CD8-positive, alpha-beta memory T cell (primary cell): ENCODE data around the gene EPHX1. TPM values are rescaled to one million over a fixed set of nuclear protein-coding genes. Genes with fewer than 3 reads are reported as not detected.
"Not testable (repeated sequence)": the region's sequence is repeated elsewhere in the genome, so short reads cannot be mapped to it uniquely, and the experiment has no call there.

Experiments used
- CTCF ChIA-PET: fragments of 350-600 bp; sonication (Branson Sonifier 250); formaldehyde crosslinking; loops from one replicate; lab custom pipeline; 2021; ENCODE audit warnings: antibody characterized with exemption; lab: Charles Lee
- POLR2A ChIA-PET: fragments of 350-600 bp; sonication (Branson Sonifier 250); formaldehyde crosslinking; loops from one replicate; lab custom pipeline; 2021; ENCODE audit warnings: antibody characterized with exemption; lab: Charles Lee
- DNase-seq, 5 donors: peaks; one replicate each; pipeline versions ENCODE4 v3.0.0 to v3.0.0-alpha.2; 2020 to 2022; ENCODE audit warnings: mixed read lengths in 1 of 5
- H3K27ac ChIP-seq: one replicate; pipeline ENCODE4 v1.7.0; 2013; ENCODE audit warnings: low read depth, mild to moderate bottlenecking, low read length, moderate library complexity
- H3K27me3 ChIP-seq: 2 replicates; pipeline ENCODE4 v1.7.0; 2013; ENCODE audit warnings: low read length, mild to moderate bottlenecking; ENCODE audit not compliant: insufficient read depth, poor library complexity, severe bottlenecking
- H3K36me3 ChIP-seq: 2 replicates; pipeline ENCODE4 v1.7.0; 2013; ENCODE audit warnings: mild to moderate bottlenecking, low read length, moderate library complexity; ENCODE audit not compliant: insufficient read depth
- H3K4me1 ChIP-seq: 2 replicates; pipeline ENCODE4 v1.7.0; 2013; ENCODE audit warnings: mild to moderate bottlenecking, low read length, moderate library complexity; ENCODE audit not compliant: insufficient read depth
- H3K4me3 ChIP-seq: 2 replicates; pipeline ENCODE4 v1.7.0; 2013; ENCODE audit warnings: mild to moderate bottlenecking, low read length
- H3K9me3 ChIP-seq: 2 replicates; pipeline ENCODE4 v1.7.0; 2013; ENCODE audit warnings: mild to moderate bottlenecking, low read length
- H3K27ac Mint-ChIP-seq, 8 donors: one replicate each; pipeline ENCODE4 v1.8.0; 2020 to 2021; ENCODE audit warnings: mixed read lengths in 8 of 8, mild to moderate bottlenecking in 6 of 8, inconsistent platforms in 3 of 8, moderate library complexity in 3 of 8
- H3K27me3 Mint-ChIP-seq, 2 donors: one replicate each; pipeline ENCODE4 v1.8.0; 2020 to 2021; ENCODE audit warnings: mixed read lengths in 2 of 2, mild to moderate bottlenecking in 1 of 2, moderate library complexity in 1 of 2
- H3K36me3 Mint-ChIP-seq, 3 donors: one replicate each; pipeline ENCODE4 v1.8.0; 2020 to 2021; ENCODE audit warnings: mixed read lengths in 3 of 3, inconsistent platforms in 1 of 3, mild to moderate bottlenecking in 1 of 3
- H3K4me1 Mint-ChIP-seq, 3 donors: one replicate each; pipeline ENCODE4 v1.8.0; 2020 to 2021; ENCODE audit warnings: mixed read lengths in 3 of 3, inconsistent platforms in 1 of 3, mild to moderate bottlenecking in 1 of 3
- H3K4me3 Mint-ChIP-seq, 7 donors: one replicate each; pipeline ENCODE4 v1.8.0; 2020 to 2021; ENCODE audit warnings: mixed read lengths in 7 of 7, mild to moderate bottlenecking in 6 of 7, moderate library complexity in 4 of 7, inconsistent platforms in 2 of 7
- H3K9me3 Mint-ChIP-seq, 5 donors: one replicate each; pipeline ENCODE4 v1.8.0; 2020 to 2022; ENCODE audit warnings: mixed read lengths in 5 of 5, mild to moderate bottlenecking in 3 of 5, moderate library complexity in 2 of 5, inconsistent platforms in 1 of 5
- polyA plus RNA-seq: library from polyadenylated mRNA; unstranded; fragments of 300-500 nt; fragmentation: Illumina TruSeq; gene quantifications from one replicate; pipeline ENCODE4 v1.2.3, GENCODE V29; 2021
- total RNA-seq, 2 experiments: library from RNA; stranded (reverse); gene quantifications; one replicate each; pipeline ENCODE4 v1.2.3, GENCODE V29; 2021

The EPHX1 gene
- total and polyA plus RNA-seq, 3 experiments from 2014 or later, result 1.8 to 3.0 (median 2.2) TPM

DNA sequence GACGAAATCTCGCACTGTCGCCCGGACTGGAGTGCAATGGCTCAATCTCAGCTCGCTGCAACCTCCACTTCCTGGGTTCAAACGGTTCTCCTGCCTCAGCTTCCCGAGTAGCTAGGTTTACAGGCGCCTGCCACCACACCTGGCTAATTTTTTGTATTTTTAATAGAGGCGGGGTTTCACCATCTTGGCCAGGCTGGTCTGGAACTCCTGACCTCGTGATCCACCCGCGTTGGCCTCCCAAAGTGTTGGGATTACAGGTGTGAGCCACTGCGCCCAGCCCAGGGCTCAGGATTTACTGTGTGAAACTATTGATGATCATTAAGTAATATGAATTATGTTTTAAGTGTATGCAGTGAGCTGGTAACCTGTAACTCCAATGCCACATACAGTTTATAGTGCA is 30.8 kb upstream of the EPHX1 start:
- DNase-seq, H3K36me3 ChIP-seq, H3K27me3 Mint-ChIP-seq, H3K9me3 Mint-ChIP-seq, H3K27me3 ChIP-seq, H3K4me3 Mint-ChIP-seq, H3K9me3 ChIP-seq: not testable (repeated sequence)
- Histone ChIP-seq H3K27ac (peak overlapping the region; percentile 99), H3K4me1 (peaks cover 63% of the 10 kb centered on the region), H3K4me3 (peak overlapping the region; percentile 95)
- POLR2A ChIA-PET, result interaction anchor here (0.7 to 3.4 kb wide), 10 partner anchors 15 to 311 kb away, joined by 3 to 32 read pairs (median 8); partner anchors contain the start of genes PYCR2, SDE2 and TMEM63A
- peaks cover 0 to 38% (median 6%) of the 10 kb centered on the region in 3 donors for H3K36me3 Mint-ChIP-seq
- CTCF ChIA-PET, result interaction anchor here (0.7 to 3.1 kb wide), 9 partner anchors 9 to 304 kb away, joined by 3 to 23 read pairs (median 4); partner anchors contain the start of genes EPHX1, SDE2 and TMEM63A
- peaks cover 44 to 61% (median 49%) of the 10 kb centered on the region in 3 donors for H3K4me1 Mint-ChIP-seq
- H3K27ac Mint-ChIP-seq, result peak overlapping the region in 1 of 8 donors; percentile 44

DNA sequence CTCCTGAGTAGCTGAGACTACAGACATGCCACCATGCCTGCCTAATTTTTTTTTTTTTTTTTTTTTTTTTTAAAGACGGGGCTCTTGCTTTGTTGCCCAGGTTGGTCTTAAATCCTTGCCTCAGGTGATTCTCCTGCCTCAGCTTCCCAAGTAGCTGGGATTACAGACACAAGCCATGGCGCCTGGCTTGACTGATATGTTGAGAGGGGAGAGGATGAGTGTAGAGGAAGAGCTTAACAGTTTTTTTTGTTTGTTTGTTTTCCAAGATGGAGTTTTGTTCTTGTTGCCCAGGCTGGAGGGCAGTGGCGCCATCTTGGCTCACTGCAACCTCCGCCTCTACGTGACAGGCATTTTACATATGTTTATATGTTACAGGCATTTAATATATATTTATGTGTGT is 29.8 kb upstream of the EPHX1 start:
- Histone ChIP-seq H3K4me1 (peaks cover 63% of the 10 kb centered on the region), H3K27ac (no peak overlapping the region), H3K27me3 (no peaks in the 10 kb centered on the region), H3K36me3 (peaks cover 8% of the 10 kb centered on the region), H3K4me3 (no peak overlapping the region), H3K9me3 (no peaks in the 10 kb centered on the region)
- ChIA-PET CTCF (interaction anchor here (1.1 to 3.1 kb wide), 3 partner anchors 30 to 102 kb away, joined by 3 to 23 read pairs (median 4); partner anchors contain the start of genes EPHX1 and TMEM63A), POLR2A (interaction anchor here (1.3 to 3.4 kb wide), 3 partner anchors 16 to 101 kb away, joined by 3 to 26 read pairs (median 4); partner anchors contain the start of gene TMEM63A)
- H3K36me3 Mint-ChIP-seq, result peaks cover 0 to 45% (median 3%) of the 10 kb centered on the region in 3 donors
- no peaks in the 10 kb centered on the region for H3K27me3 Mint-ChIP-seq
- peaks cover 44 to 55% (median 49%) of the 10 kb centered on the region in 3 donors for H3K4me1 Mint-ChIP-seq
- peak overlapping the region in 7 of 8 donors; percentile 48 to 94 (median 66) for H3K27ac Mint-ChIP-seq
- H3K9me3 Mint-ChIP-seq, result no peaks in the 10 kb centered on the region
- no peak for DNase-seq
- peak overlapping the region in 4 of 7 donors; percentile 55 to 69 (median 63) for H3K4me3 Mint-ChIP-seq

DNA sequence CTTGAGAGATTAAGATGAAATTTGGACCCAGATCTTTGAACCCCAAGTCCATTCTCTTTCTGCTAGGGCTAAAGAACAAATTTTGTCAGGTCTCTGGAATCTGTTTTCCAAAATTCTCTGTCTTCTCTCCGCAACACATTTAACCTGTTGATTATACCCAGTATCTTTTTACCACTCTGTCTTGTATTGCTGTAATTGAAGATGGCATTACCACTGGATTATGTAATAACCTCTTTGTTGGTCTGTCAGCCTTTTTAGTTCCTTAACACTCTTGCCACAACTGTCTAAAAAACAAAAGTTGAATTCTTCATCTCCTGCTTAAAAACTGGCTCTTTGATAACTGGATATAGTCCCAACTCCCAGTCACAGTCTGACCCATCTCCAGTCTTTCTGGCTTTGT is 29.3 kb upstream of the EPHX1 start:
- Histone ChIP-seq H3K27me3 (no peaks in the 10 kb centered on the region), H3K4me1 (peaks cover 63% of the 10 kb centered on the region), H3K36me3 (peaks cover 9% of the 10 kb centered on the region), H3K9me3 (no peaks in the 10 kb centered on the region), H3K27ac (no peak overlapping the region), H3K4me3 (no peak overlapping the region)
- ChIA-PET CTCF (no interaction called here), POLR2A (no interaction called here)
- H3K27me3 Mint-ChIP-seq, result no peaks in the 10 kb centered on the region
- no peak for DNase-seq
- peaks cover 44 to 55% (median 49%) of the 10 kb centered on the region in 3 donors for H3K4me1 Mint-ChIP-seq
- peak overlapping the region; percentile 33 to 94 (median 70) for H3K27ac Mint-ChIP-seq
- H3K9me3 Mint-ChIP-seq, result no peaks in the 10 kb centered on the region
- H3K4me3 Mint-ChIP-seq, result peak overlapping the region; percentile 7 to 89 (median 48)
- H3K36me3 Mint-ChIP-seq, result peaks cover 0 to 49% (median 3%) of the 10 kb centered on the region in 3 donors

DNA sequence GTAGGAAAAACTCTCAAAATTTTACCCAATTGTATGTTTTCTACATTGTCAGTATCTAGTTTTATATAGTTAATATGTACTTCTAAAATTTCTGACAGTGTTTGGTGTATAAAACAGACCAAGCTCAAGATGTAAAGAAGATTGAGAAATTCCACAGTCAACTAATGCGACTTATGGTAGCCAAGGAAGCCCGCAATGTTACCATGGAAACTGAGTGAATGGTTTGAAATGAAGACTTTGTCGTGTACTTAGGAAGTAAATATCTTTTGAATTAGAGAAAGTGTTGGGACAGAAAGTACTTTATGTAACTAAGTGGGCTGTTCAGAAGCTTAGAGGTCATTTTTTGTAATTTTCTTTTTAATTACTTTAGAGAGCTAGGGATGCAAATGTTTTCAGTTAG is 20.8 kb upstream of the EPHX1 start:
- H3K4me3 ChIP-seq, DNase-seq, H3K4me1 ChIP-seq, H3K27me3 Mint-ChIP-seq, H3K27ac Mint-ChIP-seq, H3K27me3 ChIP-seq, H3K27ac ChIP-seq, H3K9me3 Mint-ChIP-seq, POLR2A ChIA-PET, H3K4me3 Mint-ChIP-seq, H3K9me3 ChIP-seq: not testable (repeated sequence)
- H3K4me1 Mint-ChIP-seq, result peaks cover 7 to 23% (median 23%) of the 10 kb centered on the region in 3 donors
- H3K36me3 Mint-ChIP-seq, result peaks cover 16 to 76% (median 31%) of the 10 kb centered on the region in 3 donors
- CTCF ChIA-PET, result interaction anchor here (1.8 kb wide), 1 partner anchor 11 kb away, joined by 14 read pairs; the partner anchor contains the start of gene SRP9
- peaks cover 25% of the 10 kb centered on the region for H3K36me3 ChIP-seq

DNA sequence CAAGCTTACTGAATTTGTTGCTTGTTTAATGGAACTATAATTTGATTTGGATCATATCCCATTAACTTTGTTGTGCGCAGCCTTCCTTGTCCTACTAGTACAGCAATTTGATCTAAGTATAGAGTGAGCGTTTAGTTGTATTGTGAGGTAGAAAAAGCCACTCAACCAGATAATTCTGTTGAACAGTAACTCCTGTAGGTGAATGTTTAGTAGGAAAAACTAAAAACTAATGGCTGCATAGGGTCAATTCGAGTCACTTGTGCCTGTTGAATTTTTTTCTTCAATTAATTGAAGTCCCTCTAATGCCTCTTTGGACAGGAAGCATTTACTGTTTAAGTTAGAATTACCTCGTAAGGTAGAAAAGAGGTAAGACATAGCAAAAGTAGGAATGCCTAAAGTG is 15.0 kb upstream of the EPHX1 start:
- ChIA-PET CTCF (no interaction called here), POLR2A (no interaction called here)
- H3K36me3 ChIP-seq, result no peaks in the 10 kb centered on the region
- Mint-ChIP-seq H3K4me1 (peaks cover 0 to 4% (median 0%) of the 10 kb centered on the region in 3 donors), H3K4me3 (no peak overlapping the region), H3K27me3 (no peaks in the 10 kb centered on the region), H3K27ac (peak overlapping the region in 1 of 8 donors; percentile 54), H3K9me3 (no peaks in the 10 kb centered on the region), H3K36me3 (peaks cover 8 to 46% (median 24%) of the 10 kb centered on the region in 3 donors)
- no peak for DNase-seq
- H3K4me1 ChIP-seq, result no peaks in the 10 kb centered on the region
- H3K27ac ChIP-seq, result no peak overlapping the region
- no peaks in the 10 kb centered on the region for H3K27me3 ChIP-seq
- no peaks in the 10 kb centered on the region for H3K9me3 ChIP-seq
- no peak overlapping the region for H3K4me3 ChIP-seq

DNA sequence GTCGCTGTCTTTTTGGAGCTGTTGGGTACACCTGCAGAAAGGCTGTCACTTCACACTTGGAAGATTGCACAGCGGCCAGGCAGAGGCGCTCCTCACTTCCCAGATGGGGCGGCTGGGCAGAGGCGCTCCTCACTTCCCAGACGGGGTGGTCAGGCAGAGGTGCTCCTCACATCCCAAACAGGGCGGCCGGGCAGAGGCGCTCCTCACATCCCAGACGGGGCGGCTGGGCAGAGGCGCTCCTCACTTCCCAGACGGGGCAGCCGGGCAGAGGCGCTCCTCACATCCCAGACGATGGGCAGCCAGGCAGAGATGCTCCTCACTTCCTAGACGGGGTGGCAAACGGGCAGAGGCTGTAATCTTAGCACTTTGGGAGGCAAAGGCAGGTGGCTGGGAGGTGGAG is 13.8 kb upstream of the EPHX1 start:
- H3K27me3 Mint-ChIP-seq, result not testable (repeated sequence)
- CTCF ChIA-PET, result interaction anchor here (1.1 kb wide), 1 partner anchor 18 kb away, joined by 4 read pairs; the partner anchor contains the start of gene SRP9

DNA sequence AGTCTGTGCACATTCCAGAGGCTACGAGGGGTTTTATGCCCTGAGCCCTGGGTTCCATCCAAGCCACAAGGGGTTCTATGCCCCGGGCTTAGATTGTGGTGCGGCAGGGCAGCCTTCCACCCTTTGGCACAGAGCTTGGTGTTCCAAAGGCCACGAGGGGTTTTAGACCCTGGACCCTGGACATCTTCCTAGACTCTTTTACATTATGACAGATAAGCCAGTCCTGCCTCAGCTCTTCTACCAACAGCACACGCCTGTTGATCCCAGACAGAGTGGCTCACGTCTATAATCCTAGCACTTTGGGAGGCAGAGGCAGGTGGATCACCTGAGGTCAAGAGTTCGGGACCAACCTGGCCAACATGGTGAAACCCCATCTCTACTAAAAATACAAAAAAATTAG is 8.8 kb upstream of the EPHX1 start:
- DNase-seq, H3K9me3 Mint-ChIP-seq, H3K27me3 Mint-ChIP-seq, POLR2A ChIA-PET, H3K9me3 ChIP-seq, H3K4me3 ChIP-seq, H3K4me3 Mint-ChIP-seq, H3K36me3 ChIP-seq, H3K4me1 ChIP-seq, H3K27ac ChIP-seq, H3K27me3 ChIP-seq, H3K4me1 Mint-ChIP-seq, H3K36me3 Mint-ChIP-seq: not testable (repeated sequence)
- H3K27ac Mint-ChIP-seq, result peak overlapping the region in 2 of 8 donors; percentile 0 to 59
- CTCF ChIA-PET, result interaction anchor here (0.9 kb wide), 1 partner anchor 9 kb away, joined by 3 read pairs; no protein-coding TSS in a partner anchor

More for the DNA sequence above, 13.8 kb upstream of the EPHX1 start:
- H3K9me3 ChIP-seq, DNase-seq, POLR2A ChIA-PET, H3K9me3 Mint-ChIP-seq, H3K4me1 ChIP-seq, H3K4me3 ChIP-seq, H3K27ac Mint-ChIP-seq, H3K27ac ChIP-seq, H3K4me1 Mint-ChIP-seq, H3K4me3 Mint-ChIP-seq, H3K27me3 ChIP-seq, H3K36me3 ChIP-seq: not testable (repeated sequence)
- peaks cover 8 to 37% (median 21%) of the 10 kb centered on the region in 3 donors for H3K36me3 Mint-ChIP-seq

DNA sequence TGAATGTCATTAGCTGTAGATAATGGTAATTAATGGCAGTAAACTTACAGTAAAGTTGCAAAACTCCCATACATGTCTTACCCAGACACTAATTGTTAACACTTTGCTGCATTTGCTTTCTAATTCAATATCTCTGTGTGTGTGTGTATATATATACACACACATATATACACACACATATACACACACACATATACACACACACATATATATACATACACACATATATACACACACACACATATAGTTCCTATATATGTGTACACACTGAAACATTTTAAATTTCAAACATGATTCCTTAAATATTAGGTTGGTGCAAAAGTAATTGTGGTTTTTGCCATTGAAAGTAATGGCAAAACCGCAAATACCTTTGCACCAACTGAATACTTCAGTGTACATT is 3.7 kb upstream of the EPHX1 start:
- no peak overlapping the region for H3K4me3 ChIP-seq
- H3K27me3 ChIP-seq, result no peaks in the 10 kb centered on the region
- Mint-ChIP-seq H3K4me3 (no peak overlapping the region), H3K9me3 (no peaks in the 10 kb centered on the region), H3K36me3 (no peaks in the 10 kb centered on the region), H3K27ac (no peak overlapping the region), H3K27me3 (peaks cover 2 to 3% of the 10 kb centered on the region in 2 donors), H3K4me1 (peaks cover 7 to 14% (median 14%) of the 10 kb centered on the region in 3 donors)
- DNase-seq, result no peak
- no peaks in the 10 kb centered on the region for H3K4me1 ChIP-seq
- ChIA-PET POLR2A (no interaction called here), CTCF (interaction anchor here (1.0 kb wide), 1 partner anchor 106 kb away, joined by 3 read pairs; no protein-coding TSS in a partner anchor)
- no peaks in the 10 kb centered on the region for H3K9me3 ChIP-seq
- no peaks in the 10 kb centered on the region for H3K36me3 ChIP-seq
- H3K27ac ChIP-seq, result no peak overlapping the region
